Measurements from ENCODE around the gene MICB.

DNA sequence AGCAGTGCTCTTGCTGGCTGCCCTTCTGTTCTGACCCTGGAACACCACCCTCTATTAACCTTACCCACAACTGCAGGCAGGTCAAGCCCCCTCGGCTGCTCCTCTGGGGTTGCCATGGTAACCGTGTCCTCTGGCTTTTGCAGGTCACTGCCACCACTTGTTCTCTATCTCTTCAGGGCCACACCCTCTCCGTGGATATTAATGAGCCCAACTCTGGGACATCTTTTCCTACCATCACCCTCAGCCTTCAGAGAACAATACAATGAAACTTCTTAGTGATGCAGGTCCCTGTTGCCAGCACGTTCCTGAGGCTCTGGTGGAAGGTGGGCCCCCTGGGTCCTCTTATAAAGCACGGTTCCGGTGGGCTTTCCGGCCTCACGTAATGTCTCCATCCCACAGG lies 30.8 kb upstream of the MICB start:
- TF ChIP-seq, protein P1, sequence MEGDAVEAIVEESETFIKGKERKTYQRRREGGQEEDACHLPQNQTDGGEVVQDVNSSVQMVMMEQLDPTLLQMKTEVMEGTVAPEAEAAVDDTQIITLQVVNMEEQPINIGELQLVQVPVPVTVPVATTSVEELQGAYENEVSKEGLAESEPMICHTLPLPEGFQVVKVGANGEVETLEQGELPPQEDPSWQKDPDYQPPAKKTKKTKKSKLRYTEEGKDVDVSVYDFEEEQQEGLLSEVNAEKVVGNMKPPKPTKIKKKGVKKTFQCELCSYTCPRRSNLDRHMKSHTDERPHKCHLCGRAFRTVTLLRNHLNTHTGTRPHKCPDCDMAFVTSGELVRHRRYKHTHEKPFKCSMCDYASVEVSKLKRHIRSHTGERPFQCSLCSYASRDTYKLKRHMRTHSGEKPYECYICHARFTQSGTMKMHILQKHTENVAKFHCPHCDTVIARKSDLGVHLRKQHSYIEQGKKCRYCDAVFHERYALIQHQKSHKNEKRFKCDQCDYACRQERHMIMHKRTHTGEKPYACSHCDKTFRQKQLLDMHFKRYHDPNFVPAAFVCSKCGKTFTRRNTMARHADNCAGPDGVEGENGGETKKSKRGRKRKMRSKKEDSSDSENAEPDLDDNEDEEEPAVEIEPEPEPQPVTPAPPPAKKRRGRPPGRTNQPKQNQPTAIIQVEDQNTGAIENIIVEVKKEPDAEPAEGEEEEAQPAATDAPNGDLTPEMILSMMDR (IDR thresholded peaks at IDR 0.05) = no peak
- TF ChIP-seq EZH2 (IDR thresholded peaks at IDR 0.05; ENCODE audit: borderline replicate concordance, insufficient read depth, low read depth, low read length, poor library complexity, severe bottlenecking) = no peak
